Fibroblast of lung (primary cell): ENCODE results near the gene ANKS1A. TPM values are rescaled to one million over a fixed set of nuclear protein-coding genes. Genes with fewer than 3 reads are reported as not detected.

Experiments
- DNase-seq, 2 donors: peaks; one replicate each; pipeline versions ENCODE4 v3.0.0 to v3.0.0-alpha.2; 2010; ENCODE audit warnings: low read depth in 2 of 2
- H2AFZ ChIP-seq: 2 replicates; pipeline ENCODE4 v1.5.1; 2012; ENCODE audit warnings: low read length, control low read depth, inconsistent platforms
- H3K27ac ChIP-seq: 2 replicates; pipeline ENCODE4 v1.5.1; 2011; ENCODE audit warnings: low read length, control low read depth; ENCODE audit not compliant: insufficient read depth
- H3K27me3 ChIP-seq: 2 replicates; pipeline ENCODE4 v1.5.1; 2011; ENCODE audit warnings: mild to moderate bottlenecking, low read length; ENCODE audit not compliant: control insufficient read depth, insufficient read depth
- H3K36me3 ChIP-seq: 2 replicates; pipeline ENCODE4 v1.5.1; 2011; ENCODE audit warnings: low read length; ENCODE audit not compliant: control insufficient read depth, insufficient read depth
- H3K4me1 ChIP-seq: 2 replicates; pipeline ENCODE4 v1.5.1; 2011; ENCODE audit warnings: low read length; ENCODE audit not compliant: control insufficient read depth, insufficient read depth; ENCODE audit errors: extremely low read depth
- H3K4me2 ChIP-seq: 2 replicates; pipeline ENCODE4 v1.5.1; 2011; ENCODE audit warnings: low read length, control low read depth; ENCODE audit not compliant: insufficient read depth; ENCODE audit errors: extremely low read depth
- H3K4me3 ChIP-seq, 4 experiments: fragments of 200-600 bp in 1 of 4; sonication (generic) in 1 of 4; replicated peaks in 1 of 4; 2 replicates each; pipeline ENCODE4 v1.5.1; 2011 to 2016; ENCODE audit warnings: low read length in 4 of 4, low read depth in 3 of 4, mild to moderate bottlenecking in 3 of 4, control low read depth in 2 of 4, inconsistent platforms in 1 of 4, mixed read lengths in 1 of 4; ENCODE audit not compliant: insufficient read depth in 1 of 4; ENCODE audit errors: control extremely low read depth in 1 of 4
- H3K79me2 ChIP-seq: 2 replicates; pipeline ENCODE4 v1.5.1; 2012; ENCODE audit warnings: mild to moderate bottlenecking, low read length, inconsistent platforms; ENCODE audit not compliant: control insufficient read depth, insufficient read depth
- H3K9ac ChIP-seq: 2 replicates; pipeline ENCODE4 v1.5.1; 2011; ENCODE audit warnings: mild to moderate bottlenecking, low read length, control low read depth; ENCODE audit not compliant: insufficient read depth
- H3K9me3 ChIP-seq: 2 replicates; pipeline ENCODE4 v1.5.1; 2012; ENCODE audit warnings: low read depth, low read length; ENCODE audit not compliant: control insufficient read depth, insufficient read depth
- H4K20me1 ChIP-seq: 2 replicates; pipeline ENCODE4 v1.5.1; 2011; ENCODE audit warnings: low read length; ENCODE audit not compliant: control insufficient read depth, insufficient read depth; ENCODE audit errors: extremely low read depth
- EZH2 ChIP-seq: IDR thresholded peaks from 2 replicates; pipeline ENCODE4 v1.5.1; 2012; ENCODE audit warnings: low read length, control low read depth, mild to moderate bottlenecking; ENCODE audit errors: missing control alignments
- polyA plus RNA-seq, 2 donors: library from polyadenylated mRNA; depleted of rRNA in 1 of 2; stranded (reverse) in 1 of 2; unstranded in 1 of 2; fragments of >200 nt; gene quantifications; 2 replicates each; pipeline ENCODE4 v1.2.1, GENCODE V29; 2011 to 2012; ENCODE audit warnings: missing spikeins in 1 of 2
- total RNA-seq: library from RNA; depleted of rRNA; stranded (reverse); fragments of >200 nt; gene quantifications from 2 replicates; pipeline ENCODE4 v1.2.1, GENCODE V29; 2014
- TF ChIP-seq, protein P1 (sequence below), 2 donors: IDR thresholded peaks in 1 of 2; conservative IDR thresholded peaks in 1 of 2; 1 replicate in 1 of 2; 2 replicates in 1 of 2; pipeline ENCODE4 v1.5.1; 2011 to 2012; ENCODE audit warnings: low read length in 2 of 2, control low read depth in 1 of 2, inconsistent platforms in 1 of 2, low read depth in 1 of 2, mild to moderate bottlenecking in 1 of 2

Gene ANKS1A
- total and polyA plus RNA-seq, 2 donors (not counting 1 experiment from before 2014, with no cell fraction given), result 3.6 to 7.8 TPM

DNA sequence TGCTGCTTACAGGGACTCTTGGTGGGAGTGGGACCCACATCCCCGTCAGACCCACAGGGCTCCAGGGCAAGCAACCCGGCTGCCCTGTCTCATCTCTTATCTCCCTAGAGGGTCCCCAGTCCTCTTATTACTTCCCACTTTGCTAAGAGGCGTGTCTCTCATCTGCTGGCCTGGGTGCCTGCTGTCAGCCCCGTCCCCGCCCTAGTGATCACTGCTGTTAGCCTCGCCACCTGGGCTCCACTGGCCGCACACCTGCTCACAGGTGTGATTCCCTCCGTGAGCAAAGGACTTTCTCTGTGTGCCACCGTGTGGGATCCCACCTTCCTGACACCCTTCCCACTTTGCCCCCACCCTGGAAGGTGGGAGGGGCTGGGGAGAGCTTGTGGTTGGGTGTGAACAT, 194.5 kb downstream of the ANKS1A start:
- Histone ChIP-seq H2AFZ (no peak overlapping the region), H4K20me1 (no peaks in the 10 kb centered on the region), H3K4me1 (no peaks in the 10 kb centered on the region), H3K9me3 (no peaks in the 10 kb centered on the region), H3K79me2 (no peaks in the 10 kb centered on the region), H3K4me3 (no peak overlapping the region), H3K36me3 (peaks cover 6% of the 10 kb centered on the region), H3K27ac (no peak overlapping the region), H3K4me2 (no peak overlapping the region), H3K27me3 (no peaks in the 10 kb centered on the region), H3K9ac (no peak overlapping the region)
- TF ChIP-seq, protein P1, sequence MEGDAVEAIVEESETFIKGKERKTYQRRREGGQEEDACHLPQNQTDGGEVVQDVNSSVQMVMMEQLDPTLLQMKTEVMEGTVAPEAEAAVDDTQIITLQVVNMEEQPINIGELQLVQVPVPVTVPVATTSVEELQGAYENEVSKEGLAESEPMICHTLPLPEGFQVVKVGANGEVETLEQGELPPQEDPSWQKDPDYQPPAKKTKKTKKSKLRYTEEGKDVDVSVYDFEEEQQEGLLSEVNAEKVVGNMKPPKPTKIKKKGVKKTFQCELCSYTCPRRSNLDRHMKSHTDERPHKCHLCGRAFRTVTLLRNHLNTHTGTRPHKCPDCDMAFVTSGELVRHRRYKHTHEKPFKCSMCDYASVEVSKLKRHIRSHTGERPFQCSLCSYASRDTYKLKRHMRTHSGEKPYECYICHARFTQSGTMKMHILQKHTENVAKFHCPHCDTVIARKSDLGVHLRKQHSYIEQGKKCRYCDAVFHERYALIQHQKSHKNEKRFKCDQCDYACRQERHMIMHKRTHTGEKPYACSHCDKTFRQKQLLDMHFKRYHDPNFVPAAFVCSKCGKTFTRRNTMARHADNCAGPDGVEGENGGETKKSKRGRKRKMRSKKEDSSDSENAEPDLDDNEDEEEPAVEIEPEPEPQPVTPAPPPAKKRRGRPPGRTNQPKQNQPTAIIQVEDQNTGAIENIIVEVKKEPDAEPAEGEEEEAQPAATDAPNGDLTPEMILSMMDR (conservative IDR thresholded peaks at IDR 0.05 in 1 of 2, IDR thresholded peaks at IDR 0.05 in 1 of 2; ENCODE audit: low read depth in 1 of 2, low read length in 2 of 2), result no peak
- no peak for TF ChIP-seq EZH2
- no peak for DNase-seq

- H3K9ac ChIP-seq, result no peak overlapping the region
- no peak overlapping the region for H3K27ac ChIP-seq
- H3K36me3 ChIP-seq, result peaks cover 6% of the 10 kb centered on the region
- H3K4me2 ChIP-seq, result no peak overlapping the region
- no peaks in the 10 kb centered on the region for H3K27me3 ChIP-seq
- no peaks in the 10 kb centered on the region for H3K4me1 ChIP-seq
- TF ChIP-seq EZH2, result no peak
- TF ChIP-seq, protein P1 (conservative IDR thresholded peaks at IDR 0.05 in 1 of 2, IDR thresholded peaks at IDR 0.05 in 1 of 2; ENCODE audit: low read depth in 1 of 2, low read length in 2 of 2), result no peak
- H3K79me2 ChIP-seq, result no peaks in the 10 kb centered on the region
- H4K20me1 ChIP-seq, result no peaks in the 10 kb centered on the region
- no peaks in the 10 kb centered on the region for H3K9me3 ChIP-seq
- no peak overlapping the region for H2AFZ ChIP-seq
- no peak for DNase-seq
- no peak overlapping the region for H3K4me3 ChIP-seq
Observed at GRCh38 chr6:35084041-35084491, 195.0 kb downstream of the ANKS1A start.

DNA sequence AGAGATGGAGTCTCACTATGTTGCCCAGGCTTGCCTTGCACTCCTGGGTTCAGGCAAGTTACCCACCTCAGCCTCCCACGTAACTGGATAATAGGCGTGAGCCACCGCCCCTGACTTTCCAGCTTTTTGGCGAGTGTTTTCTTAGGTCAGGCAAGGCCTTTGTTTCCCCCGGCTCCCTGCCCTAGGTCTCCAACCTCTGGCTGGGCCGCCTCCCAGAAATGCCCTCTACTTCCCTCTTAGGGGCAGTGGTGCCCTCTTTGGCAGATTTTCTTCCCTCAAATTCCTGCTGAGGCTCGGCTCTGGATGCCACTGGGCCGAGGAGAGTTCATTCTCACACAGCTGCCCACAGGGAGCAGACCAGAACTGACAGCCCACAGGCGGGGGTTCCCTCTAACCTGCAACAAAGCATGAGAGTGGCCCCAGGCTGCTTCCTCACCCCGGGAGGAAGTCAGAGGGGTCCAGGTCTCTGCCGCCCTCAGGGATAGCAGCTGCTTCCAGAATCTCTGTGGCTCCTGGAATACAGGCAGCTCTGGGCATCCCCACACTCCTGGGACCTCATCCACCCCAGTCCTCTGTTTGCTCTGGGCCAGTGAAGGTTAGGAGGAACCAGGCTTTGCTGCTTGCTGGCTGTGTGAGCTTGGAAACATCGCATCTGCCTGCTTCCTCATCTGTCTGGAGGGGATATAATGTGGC, 195.6 kb downstream of the ANKS1A start:
- no peak for DNase-seq
- no peak overlapping the region for H3K9ac ChIP-seq
- H3K4me1 ChIP-seq, result peaks cover 3% of the 10 kb centered on the region
- H3K79me2 ChIP-seq, result no peaks in the 10 kb centered on the region
- H2AFZ ChIP-seq, result no peak overlapping the region
- no peaks in the 10 kb centered on the region for H4K20me1 ChIP-seq
- H3K4me3 ChIP-seq, result no peak overlapping the region
- H3K4me2 ChIP-seq, result no peak overlapping the region
- H3K27ac ChIP-seq, result no peak overlapping the region
- no peaks in the 10 kb centered on the region for H3K9me3 ChIP-seq
- no peaks in the 10 kb centered on the region for H3K27me3 ChIP-seq
- H3K36me3 ChIP-seq, result peaks cover 6% of the 10 kb centered on the region
- no peak for TF ChIP-seq EZH2
- TF ChIP-seq, protein P1 (conservative IDR thresholded peaks at IDR 0.05 in 1 of 2, IDR thresholded peaks at IDR 0.05 in 1 of 2; ENCODE audit: low read depth in 1 of 2, low read length in 2 of 2), result no peak
